ENCODE measurements around the gene MAS1. TPM values are rescaled to one million over a fixed set of nuclear protein-coding genes. Genes with fewer than 3 reads are reported as not detected.

The MAS1 gene
- total and polyA plus RNA-seq, 10 of the 15 experiments (the other 5 are each of a cell fraction or from before 2014, with no cell fraction given): under 0.01 to 0.08 TPM; not detected in 8

- Histone ChIP-seq H3K4me3 (no peak overlapping the region; the same call in 1 of the 2 replicates), H3K9me3 (replicated peaks; ENCODE audit: control insufficient read depth, insufficient read depth, low read length) (no peaks in the 10 kb centered on the region), H3K27me3 (replicated peaks in 1 of 2; ENCODE audit: control insufficient read depth in 2 of 2, insufficient read depth in 2 of 2, low read length in 1 of 2) (peaks cover 5 to 6% of the 10 kb centered on the region in 2 experiments), H3K79me2 (ENCODE audit: control insufficient read depth, insufficient read depth, low read length) (no peaks in the 10 kb centered on the region), H3K4me1 (ENCODE audit: control insufficient read depth, insufficient read depth, low read length) (no peaks in the 10 kb centered on the region), H3K36me3 (ENCODE audit: control insufficient read depth in 2 of 2, insufficient read depth in 2 of 2, low read length in 1 of 2) (no peaks in the 10 kb centered on the region), H3K9ac (ENCODE audit: control insufficient read depth, insufficient read depth, low read length) (no peak overlapping the region), H2AFZ (ENCODE audit: control insufficient read depth, low read depth, low read length) (no peak overlapping the region), H3K27ac (ENCODE audit: control insufficient read depth, insufficient read depth) (no peak overlapping the region), H3K4me2 (ENCODE audit: control insufficient read depth, insufficient read depth) (no peak overlapping the region), H4K20me1 (ENCODE audit: control insufficient read depth, insufficient read depth) (no peaks in the 10 kb centered on the region)
- no peak for TF ChIP-seq IRF4 (IDR thresholded peaks at IDR 0.05; ENCODE audit: low read depth, low read length)
- TF ChIP-seq RB1 (IDR thresholded peaks at IDR 0.05; ENCODE audit: borderline replicate concordance): no peak
- TF ChIP-seq ZNF622 (IDR thresholded peaks at IDR 0.05): no peak
- no peak for TF ChIP-seq IRF3 (IDR thresholded peaks at IDR 0.05)
- TF ChIP-seq NFYA (IDR thresholded peaks at IDR 0.05; ENCODE audit: borderline replicate concordance, low read depth, low read length): no peak
- no peak for TF ChIP-seq RBBP5 (conservative IDR thresholded peaks at IDR 0.05)
- TF ChIP-seq, protein P1, sequence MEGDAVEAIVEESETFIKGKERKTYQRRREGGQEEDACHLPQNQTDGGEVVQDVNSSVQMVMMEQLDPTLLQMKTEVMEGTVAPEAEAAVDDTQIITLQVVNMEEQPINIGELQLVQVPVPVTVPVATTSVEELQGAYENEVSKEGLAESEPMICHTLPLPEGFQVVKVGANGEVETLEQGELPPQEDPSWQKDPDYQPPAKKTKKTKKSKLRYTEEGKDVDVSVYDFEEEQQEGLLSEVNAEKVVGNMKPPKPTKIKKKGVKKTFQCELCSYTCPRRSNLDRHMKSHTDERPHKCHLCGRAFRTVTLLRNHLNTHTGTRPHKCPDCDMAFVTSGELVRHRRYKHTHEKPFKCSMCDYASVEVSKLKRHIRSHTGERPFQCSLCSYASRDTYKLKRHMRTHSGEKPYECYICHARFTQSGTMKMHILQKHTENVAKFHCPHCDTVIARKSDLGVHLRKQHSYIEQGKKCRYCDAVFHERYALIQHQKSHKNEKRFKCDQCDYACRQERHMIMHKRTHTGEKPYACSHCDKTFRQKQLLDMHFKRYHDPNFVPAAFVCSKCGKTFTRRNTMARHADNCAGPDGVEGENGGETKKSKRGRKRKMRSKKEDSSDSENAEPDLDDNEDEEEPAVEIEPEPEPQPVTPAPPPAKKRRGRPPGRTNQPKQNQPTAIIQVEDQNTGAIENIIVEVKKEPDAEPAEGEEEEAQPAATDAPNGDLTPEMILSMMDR (IDR thresholded peaks at IDR 0.05 in 2 of 3, conservative IDR thresholded peaks at IDR 0.05 in 1 of 3; ENCODE audit: control insufficient read depth in 2 of 3, extremely low read depth in 1 of 3, insufficient read depth in 1 of 3, low read depth in 3 of 3, low read length in 3 of 3): no peak
- TF ChIP-seq RAD51 (IDR thresholded peaks at IDR 0.05): no peak
- TF ChIP-seq CBX5 (IDR thresholded peaks at IDR 0.05; ENCODE audit: low read depth): no peak
- TF ChIP-seq, protein P2, sequence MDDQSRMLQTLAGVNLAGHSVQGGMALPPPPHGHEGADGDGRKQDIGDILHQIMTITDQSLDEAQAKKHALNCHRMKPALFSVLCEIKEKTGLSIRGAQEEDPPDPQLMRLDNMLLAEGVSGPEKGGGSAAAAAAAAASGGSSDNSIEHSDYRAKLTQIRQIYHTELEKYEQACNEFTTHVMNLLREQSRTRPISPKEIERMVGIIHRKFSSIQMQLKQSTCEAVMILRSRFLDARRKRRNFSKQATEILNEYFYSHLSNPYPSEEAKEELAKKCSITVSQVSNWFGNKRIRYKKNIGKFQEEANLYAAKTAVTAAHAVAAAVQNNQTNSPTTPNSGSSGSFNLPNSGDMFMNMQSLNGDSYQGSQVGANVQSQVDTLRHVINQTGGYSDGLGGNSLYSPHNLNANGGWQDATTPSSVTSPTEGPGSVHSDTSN (IDR thresholded peaks at IDR 0.05; ENCODE audit: insufficient replicate concordance, low read depth, low read length): no peak
- TF ChIP-seq IKZF1 (conservative IDR thresholded peaks at IDR 0.05): no peak
- TF ChIP-seq RELB (IDR thresholded peaks at IDR 0.05; ENCODE audit: low read depth): no peak
- TF ChIP-seq, protein P3, sequence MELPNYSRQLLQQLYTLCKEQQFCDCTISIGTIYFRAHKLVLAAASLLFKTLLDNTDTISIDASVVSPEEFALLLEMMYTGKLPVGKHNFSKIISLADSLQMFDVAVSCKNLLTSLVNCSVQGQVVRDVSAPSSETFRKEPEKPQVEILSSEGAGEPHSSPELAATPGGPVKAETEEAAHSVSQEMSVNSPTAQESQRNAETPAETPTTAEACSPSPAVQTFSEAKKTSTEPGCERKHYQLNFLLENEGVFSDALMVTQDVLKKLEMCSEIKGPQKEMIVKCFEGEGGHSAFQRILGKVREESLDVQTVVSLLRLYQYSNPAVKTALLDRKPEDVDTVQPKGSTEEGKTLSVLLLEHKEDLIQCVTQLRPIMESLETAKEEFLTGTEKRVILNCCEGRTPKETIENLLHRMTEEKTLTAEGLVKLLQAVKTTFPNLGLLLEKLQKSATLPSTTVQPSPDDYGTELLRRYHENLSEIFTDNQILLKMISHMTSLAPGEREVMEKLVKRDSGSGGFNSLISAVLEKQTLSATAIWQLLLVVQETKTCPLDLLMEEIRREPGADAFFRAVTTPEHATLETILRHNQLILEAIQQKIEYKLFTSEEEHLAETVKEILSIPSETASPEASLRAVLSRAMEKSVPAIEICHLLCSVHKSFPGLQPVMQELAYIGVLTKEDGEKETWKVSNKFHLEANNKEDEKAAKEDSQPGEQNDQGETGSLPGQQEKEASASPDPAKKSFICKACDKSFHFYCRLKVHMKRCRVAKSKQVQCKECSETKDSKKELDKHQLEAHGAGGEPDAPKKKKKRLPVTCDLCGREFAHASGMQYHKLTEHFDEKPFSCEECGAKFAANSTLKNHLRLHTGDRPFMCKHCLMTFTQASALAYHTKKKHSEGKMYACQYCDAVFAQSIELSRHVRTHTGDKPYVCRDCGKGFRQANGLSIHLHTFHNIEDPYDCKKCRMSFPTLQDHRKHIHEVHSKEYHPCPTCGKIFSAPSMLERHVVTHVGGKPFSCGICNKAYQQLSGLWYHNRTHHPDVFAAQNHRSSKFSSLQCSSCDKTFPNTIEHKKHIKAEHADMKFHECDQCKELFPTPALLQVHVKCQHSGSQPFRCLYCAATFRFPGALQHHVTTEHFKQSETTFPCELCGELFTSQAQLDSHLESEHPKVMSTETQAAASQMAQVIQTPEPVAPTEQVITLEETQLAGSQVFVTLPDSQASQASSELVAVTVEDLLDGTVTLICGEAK (IDR thresholded peaks at IDR 0.05; ENCODE audit: borderline replicate concordance): no peak
- TF ChIP-seq JUNB (IDR thresholded peaks at IDR 0.05): no peak
- no peak for TF ChIP-seq ZBED1 (IDR thresholded peaks at IDR 0.05; ENCODE audit: borderline replicate concordance)
- ChIA-PET SMC1A (ENCODE audit: uncharacterized antibody, unreplicated experiment) (interaction anchor here (0.9 to 2.3 kb wide), 8 partner anchors 9 to 40 kb away, joined by 3 to 8 read pairs (median 4); no protein-coding TSS in a partner anchor), RAD21 (ENCODE audit: unreplicated experiment) (no interaction called here), POLR2A (interaction anchor here (0.6 to 0.9 kb wide), 2 partner anchors 22 to 88 kb away, joined by 3 read pairs; no protein-coding TSS in a partner anchor), CTCF (interaction anchor here (0.9 to 1.3 kb wide), 2 partner anchors 9 to 40 kb away, joined by 3 to 4 read pairs; no protein-coding TSS in a partner anchor)
- no peak for FAIRE-seq
- BruUV-seq (replicated peaks): no TSS peak
- 13% methylated on average over 7 of the region's 7 CpGs for WGBS (ENCODE audit: insufficient coverage, insufficient replicate concordance, low lambda C conversion rate, missing lambda C conversion rate)
- intact Hi-C loops (cut with micrococcal nuclease; ENCODE audit: unreplicated experiment) (no loop called here), in situ Hi-C loops (cut with MboI) (no loop called here)
- DNase-seq (ENCODE audit: low read depth, low spot score): no peak
- ATAC-seq: no peak
These were observed 587 bp upstream of the MAS1 start for GRCh38 chr6:159890201-159890600.

Data from GM12878 (cell line).